Stomach smooth muscle (tissue), 2 donors: ENCODE measurements around the gene TNIK.

Source experiments
- H3K27ac ChIP-seq: one replicate; pipeline ENCODE4 v1.7.0; 2013; ENCODE audit warnings: mild to moderate bottlenecking, low read length, inconsistent platforms
- H3K27me3 ChIP-seq, 2 donors: one replicate each; pipeline ENCODE4 v1.7.0; 2013; ENCODE audit warnings: low read length in 2 of 2; ENCODE audit not compliant: insufficient read depth in 2 of 2, control insufficient read depth in 1 of 2
- H3K36me3 ChIP-seq, 2 donors: one replicate each; pipeline ENCODE4 v1.7.0; 2013; ENCODE audit warnings: low read length in 2 of 2; ENCODE audit not compliant: control insufficient read depth in 2 of 2, insufficient read depth in 2 of 2
- H3K4me1 ChIP-seq: one replicate; pipeline ENCODE4 v1.7.0; 2013; ENCODE audit warnings: low read length; ENCODE audit not compliant: control insufficient read depth, insufficient read depth
- H3K4me3 ChIP-seq, 2 donors: one replicate each; pipeline ENCODE4 v1.7.0; 2013; ENCODE audit warnings: low read length in 2 of 2
- H3K9ac ChIP-seq, 2 donors: one replicate each; pipeline ENCODE4 v1.7.0; 2013; ENCODE audit warnings: low read length in 2 of 2, mild to moderate bottlenecking in 1 of 2
- H3K9me3 ChIP-seq, 2 donors: one replicate each; pipeline ENCODE4 v1.7.0; 2013; ENCODE audit warnings: low read length in 2 of 2; ENCODE audit not compliant: control insufficient read depth in 2 of 2
- donor health status: healthy.
- donor health status: Pancreatic carcinoma.

The TNIK gene

DNA sequence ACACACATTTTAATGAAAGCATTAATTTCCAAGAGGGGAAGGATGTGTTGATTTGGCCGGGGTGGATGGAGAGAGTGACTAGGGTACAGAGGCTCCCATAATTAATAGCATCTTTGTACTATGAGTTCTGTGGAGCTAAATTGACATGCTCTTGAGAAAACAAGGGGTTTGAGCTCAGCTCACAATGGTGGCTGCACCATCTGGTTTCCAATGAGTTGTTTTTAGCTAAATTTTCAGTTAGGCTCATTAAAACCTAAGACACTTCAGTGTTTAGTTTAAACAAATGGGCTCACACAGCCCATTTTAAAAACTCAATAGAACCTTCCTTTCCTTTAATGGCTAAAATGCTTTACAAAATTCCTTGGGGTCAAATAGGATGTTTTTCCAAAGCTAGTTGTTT lies 199.7 kb downstream of the TNIK start:
- no peak overlapping the region for H3K9ac ChIP-seq
- no peaks in the 10 kb centered on the region for H3K36me3 ChIP-seq
- peaks cover 2% of the 10 kb centered on the region for H3K4me1 ChIP-seq
- H3K27me3 ChIP-seq: no peaks in the 10 kb centered on the region
- H3K9me3 ChIP-seq: no peaks in the 10 kb centered on the region
- no peak overlapping the region for H3K4me3 ChIP-seq
- H3K27ac ChIP-seq: no peak overlapping the region

DNA sequence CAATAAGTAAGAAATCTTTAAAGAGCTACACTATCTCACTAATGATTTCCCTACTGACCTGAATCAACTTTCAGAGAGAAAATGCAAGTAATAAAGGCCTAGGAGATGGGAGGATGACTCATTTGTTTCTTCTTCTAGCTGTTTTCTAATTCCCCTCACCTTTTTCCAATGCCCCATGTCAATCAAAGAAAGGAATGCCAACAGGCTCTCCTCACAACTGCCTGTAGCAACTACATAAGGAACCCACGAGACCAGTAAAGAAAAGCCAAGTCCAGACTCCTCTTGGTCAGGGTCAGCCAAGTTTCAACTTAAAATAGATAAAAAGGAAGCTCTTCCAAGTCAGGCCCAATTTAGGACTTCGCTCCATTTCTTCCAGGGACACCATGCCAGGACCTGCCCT lies 201.9 kb downstream of the TNIK start:
- no peak overlapping the region for H3K4me3 ChIP-seq
- H3K9me3 ChIP-seq: no peaks in the 10 kb centered on the region
- H3K27me3 ChIP-seq: no peaks in the 10 kb centered on the region
- peaks cover 2% of the 10 kb centered on the region for H3K4me1 ChIP-seq
- H3K27ac ChIP-seq: no peak overlapping the region
- H3K36me3 ChIP-seq: no peaks in the 10 kb centered on the region
- no peak overlapping the region for H3K9ac ChIP-seq

DNA sequence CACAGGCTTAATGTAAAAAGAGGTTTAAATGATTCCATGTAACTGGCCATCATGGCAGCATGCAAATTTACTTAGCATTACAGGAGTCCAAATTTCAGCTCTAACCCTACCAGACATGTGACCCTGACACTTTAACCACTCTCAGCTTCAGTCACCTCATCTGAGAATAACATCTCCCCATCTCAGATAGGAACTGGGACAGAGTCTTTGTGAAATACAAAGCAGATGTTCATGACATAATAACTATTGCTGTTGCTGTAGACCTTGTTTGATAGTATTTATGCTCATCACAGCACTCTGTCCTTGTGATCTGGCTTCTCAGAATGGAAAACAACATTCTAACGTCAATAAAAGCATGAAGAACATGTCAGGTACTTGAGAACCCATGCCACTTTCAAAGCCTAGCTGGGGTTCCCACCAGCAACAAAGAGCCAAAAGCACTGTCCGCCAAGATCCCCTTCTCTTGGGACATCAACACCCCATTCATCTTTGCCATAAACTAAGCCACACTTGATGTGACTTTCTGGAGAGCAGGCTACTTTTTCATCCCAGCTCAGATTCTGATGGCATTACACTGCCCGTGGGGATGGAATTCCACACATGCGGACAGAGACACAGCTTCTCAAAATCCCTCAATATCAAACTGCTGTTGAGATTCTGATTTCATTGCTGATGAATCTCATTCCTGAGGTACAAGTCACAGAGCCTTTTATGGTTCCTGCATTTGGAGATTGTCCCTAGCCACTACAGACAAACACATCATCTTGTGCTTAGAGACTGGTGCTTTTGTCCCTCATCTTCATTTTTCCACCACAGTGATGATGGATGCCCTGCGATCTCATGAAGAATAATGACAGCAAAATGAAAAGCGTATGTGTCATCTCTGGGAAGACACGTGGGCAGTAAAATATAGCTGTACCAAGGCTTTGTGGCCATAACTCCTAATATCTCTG lies 202.7 kb downstream of the TNIK start:
- no peaks in the 10 kb centered on the region for H3K9me3 ChIP-seq
- H3K9ac ChIP-seq: no peak overlapping the region
- no peak overlapping the region for H3K27ac ChIP-seq
- H3K4me3 ChIP-seq: no peak overlapping the region
- H3K4me1 ChIP-seq: peaks cover 2% of the 10 kb centered on the region
- no peaks in the 10 kb centered on the region for H3K36me3 ChIP-seq
- H3K27me3 ChIP-seq: no peaks in the 10 kb centered on the region

DNA sequence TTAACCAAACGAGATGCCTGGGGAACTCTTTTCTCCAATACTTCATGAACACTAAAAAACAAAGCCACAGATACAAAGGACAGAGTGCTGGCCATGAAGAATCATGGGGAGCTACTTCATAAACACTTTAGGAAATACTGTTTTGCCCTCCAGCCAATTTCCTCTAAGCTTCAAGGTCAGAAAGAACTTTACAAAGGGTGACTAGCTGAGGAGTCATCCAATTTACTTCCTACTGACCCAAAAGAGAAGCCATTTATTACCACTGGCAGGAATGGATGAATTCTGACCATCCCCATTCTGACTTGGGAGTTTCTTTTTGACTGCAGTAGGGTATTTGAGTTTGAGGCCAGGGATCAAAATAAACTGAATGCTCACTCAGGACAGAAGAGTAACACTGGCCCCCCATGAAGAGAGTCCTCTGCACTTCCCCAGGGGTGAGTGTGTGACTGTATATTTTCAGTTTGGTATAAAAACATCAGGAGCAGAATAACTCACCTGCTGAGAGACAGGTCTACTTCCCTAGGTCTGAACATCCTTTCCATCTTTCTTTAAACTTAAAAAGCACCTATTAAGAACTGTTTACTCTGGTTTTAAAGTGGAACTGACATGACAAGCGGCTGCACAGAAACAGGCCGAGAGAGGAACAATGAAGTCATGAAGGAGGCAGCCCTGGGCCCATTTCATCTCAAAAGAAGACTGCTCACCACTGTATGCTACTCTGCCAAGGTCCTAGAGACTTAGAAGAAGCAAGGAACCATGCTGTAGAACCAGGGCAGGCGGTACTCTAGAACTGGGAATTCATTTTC lies 203.6 kb downstream of the TNIK start:
- Histone ChIP-seq H3K27ac (no peak overlapping the region), H3K4me1 (peaks cover 2% of the 10 kb centered on the region)

DNA sequence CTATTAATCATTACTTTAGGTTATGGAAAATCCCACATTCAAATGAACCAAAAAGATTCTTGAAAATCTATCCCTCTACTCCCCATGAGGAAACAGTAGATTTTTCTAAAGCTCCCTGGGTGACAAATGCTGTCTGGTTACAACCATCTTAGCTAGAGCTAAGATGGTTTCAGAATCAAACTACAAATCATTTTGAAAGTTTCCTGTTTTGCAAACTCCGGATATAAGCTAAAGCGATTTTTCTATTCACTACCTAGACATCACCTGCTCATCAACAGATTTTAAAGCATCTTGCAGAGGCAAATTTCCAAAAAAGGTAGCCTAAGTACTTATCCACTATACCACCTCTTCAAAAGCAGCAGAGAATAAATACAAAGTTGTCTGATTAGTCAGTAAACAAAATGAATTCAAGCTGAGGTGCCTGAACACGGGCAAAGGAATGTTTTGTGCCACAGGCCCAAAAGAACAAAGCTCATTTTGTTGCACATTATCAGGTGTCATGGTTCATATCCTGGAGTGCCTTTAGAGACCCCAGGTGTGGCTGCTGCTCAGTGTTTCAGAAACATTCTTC lies 204.9 kb downstream of the TNIK start:
- Histone ChIP-seq H3K9me3 (no peaks in the 10 kb centered on the region), H3K27ac (no peak overlapping the region), H3K36me3 (no peaks in the 10 kb centered on the region), H3K4me1 (peaks cover 2% of the 10 kb centered on the region), H3K27me3 (no peaks in the 10 kb centered on the region), H3K4me3 (no peak overlapping the region), H3K9ac (no peak overlapping the region)

More for the DNA sequence above, 203.6 kb downstream of the TNIK start:
- H3K9me3 ChIP-seq: no peaks in the 10 kb centered on the region
- H3K36me3 ChIP-seq: no peaks in the 10 kb centered on the region
- no peaks in the 10 kb centered on the region for H3K27me3 ChIP-seq
- H3K9ac ChIP-seq: no peak overlapping the region
- no peak overlapping the region for H3K4me3 ChIP-seq

DNA sequence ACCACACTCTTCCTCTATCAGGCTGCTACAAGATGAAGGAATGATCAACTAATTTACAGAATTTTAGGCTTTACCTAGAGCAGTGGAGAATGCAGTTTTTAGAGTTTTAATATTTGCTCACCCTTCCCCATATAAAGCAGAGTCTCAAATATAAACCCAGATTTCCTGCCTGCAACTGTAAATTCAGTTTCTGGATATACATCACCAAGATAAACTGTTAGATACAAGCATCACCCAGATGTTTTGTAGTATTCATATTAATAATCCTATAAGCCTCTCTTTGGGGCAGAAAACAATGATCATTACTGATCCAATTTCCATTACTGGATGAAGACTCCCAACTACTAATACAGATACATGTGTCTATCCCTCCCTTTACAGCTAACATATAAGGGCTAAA lies 205.9 kb downstream of the TNIK start:
- H3K4me1 ChIP-seq: peaks cover 2% of the 10 kb centered on the region
- no peaks in the 10 kb centered on the region for H3K27me3 ChIP-seq
- no peak overlapping the region for H3K27ac ChIP-seq
- H3K9me3 ChIP-seq: no peaks in the 10 kb centered on the region
- H3K9ac ChIP-seq: no peak overlapping the region
- H3K4me3 ChIP-seq: no peak overlapping the region
- no peaks in the 10 kb centered on the region for H3K36me3 ChIP-seq

DNA sequence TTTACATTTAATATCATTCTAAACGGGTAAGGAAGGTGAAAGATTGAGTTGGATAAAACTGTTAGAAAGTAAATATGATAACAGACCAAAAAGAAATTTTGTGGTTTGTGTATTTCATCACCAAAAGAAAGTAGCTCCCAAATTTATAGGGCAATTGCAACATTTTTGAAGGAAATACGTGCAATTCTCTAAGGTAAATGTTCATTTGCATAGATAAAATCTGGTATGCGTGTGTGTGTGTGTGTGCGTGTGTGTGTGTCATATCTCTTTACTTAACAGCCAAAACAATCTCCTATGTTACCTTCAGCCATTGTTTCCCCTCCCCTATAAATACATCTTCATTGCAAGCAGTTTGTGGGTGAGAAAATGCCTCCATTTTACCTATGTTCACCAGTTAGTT lies 208.4 kb downstream of the TNIK start:
- Histone ChIP-seq H3K4me3 (no peak overlapping the region), H3K36me3 (no peaks in the 10 kb centered on the region), H3K27ac (no peak overlapping the region), H3K4me1 (no peaks in the 10 kb centered on the region), H3K27me3 (no peaks in the 10 kb centered on the region), H3K9ac (no peak overlapping the region), H3K9me3 (no peaks in the 10 kb centered on the region)

DNA sequence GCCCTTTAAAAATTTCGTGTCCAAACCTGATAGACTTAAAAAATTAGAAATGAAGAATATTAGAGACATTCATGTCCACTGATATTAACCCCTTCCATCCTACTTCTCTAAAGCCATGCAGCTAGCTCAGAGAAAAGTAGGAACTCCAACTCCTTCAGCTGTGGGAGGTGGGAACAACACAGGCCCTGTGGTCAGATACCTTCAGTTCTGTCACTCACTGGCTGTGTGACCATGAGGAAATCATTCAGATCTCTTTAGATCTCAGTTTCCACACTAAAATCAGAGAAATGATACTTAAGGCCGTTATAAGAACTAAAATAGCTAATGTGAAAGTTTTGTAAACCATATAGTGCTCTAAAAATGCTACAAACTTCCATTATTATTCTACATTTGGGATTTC lies 209.8 kb downstream of the TNIK start:
- Histone ChIP-seq H3K27ac (no peak overlapping the region), H3K4me1 (no peaks in the 10 kb centered on the region), H3K9ac (no peak overlapping the region), H3K9me3 (no peaks in the 10 kb centered on the region), H3K4me3 (no peak overlapping the region), H3K27me3 (no peaks in the 10 kb centered on the region), H3K36me3 (no peaks in the 10 kb centered on the region)

DNA sequence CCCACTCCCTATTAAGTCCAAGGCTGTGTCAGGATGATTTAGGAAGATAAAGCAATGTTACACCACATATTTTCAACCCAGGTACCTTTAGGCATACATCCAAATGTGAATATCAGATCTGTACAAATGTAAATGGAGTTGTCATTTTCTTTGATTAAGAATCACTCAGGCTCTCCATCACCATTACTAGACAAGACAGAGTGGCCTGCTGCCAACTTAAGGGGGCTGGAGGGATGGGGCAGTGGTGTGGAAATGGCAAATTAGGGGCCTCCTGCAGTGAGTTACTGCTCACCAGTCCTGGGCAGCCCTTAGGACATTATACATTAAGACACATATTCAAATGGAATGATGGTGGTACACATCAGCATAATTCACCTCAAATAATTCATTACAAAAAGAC lies 211.0 kb downstream of the TNIK start:
- Histone ChIP-seq H3K27ac (no peak overlapping the region), H3K27me3 (no peaks in the 10 kb centered on the region), H3K9ac (no peak overlapping the region), H3K4me1 (no peaks in the 10 kb centered on the region), H3K9me3 (no peaks in the 10 kb centered on the region), H3K36me3 (no peaks in the 10 kb centered on the region), H3K4me3 (no peak overlapping the region)

DNA sequence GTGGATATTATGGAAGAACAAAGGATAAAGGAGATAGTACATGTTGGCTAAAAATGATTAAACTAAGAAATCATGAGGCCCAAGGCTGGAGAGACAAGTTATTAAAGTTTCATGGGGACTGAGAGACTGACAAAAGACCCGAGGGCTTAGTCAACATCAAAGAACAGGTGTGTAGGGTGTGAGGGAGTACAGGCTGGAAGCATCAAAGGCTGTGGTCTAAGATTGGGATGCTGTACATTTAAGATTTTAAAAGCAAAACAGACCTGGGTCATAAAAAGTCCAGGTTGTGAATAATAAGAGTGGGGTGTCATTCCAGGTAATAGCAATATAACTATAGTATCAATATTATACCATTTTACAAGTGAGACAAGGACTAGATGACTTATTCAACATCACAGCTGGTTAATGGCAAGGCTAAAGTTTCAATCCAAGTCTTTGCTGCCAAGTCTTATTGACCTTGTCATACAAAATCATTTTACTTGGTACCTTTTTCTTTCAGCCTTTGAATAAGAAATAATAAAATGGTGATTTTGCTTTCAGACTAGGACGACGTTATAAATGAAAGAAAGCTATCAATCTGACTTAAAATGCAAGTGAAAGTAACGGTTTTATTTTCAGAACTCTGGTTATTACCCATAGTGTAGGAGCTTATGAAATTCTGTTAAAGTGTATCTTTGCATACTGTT lies 211.6 kb downstream of the TNIK start:
- no peak overlapping the region for H3K4me3 ChIP-seq
- H3K4me1 ChIP-seq: no peaks in the 10 kb centered on the region
- no peaks in the 10 kb centered on the region for H3K27me3 ChIP-seq
- no peaks in the 10 kb centered on the region for H3K9me3 ChIP-seq
- no peak overlapping the region for H3K9ac ChIP-seq
- no peak overlapping the region for H3K27ac ChIP-seq
- H3K36me3 ChIP-seq: no peaks in the 10 kb centered on the region
